ENCODE data around the gene ZNF12.

ZNF12 gene

DNA sequence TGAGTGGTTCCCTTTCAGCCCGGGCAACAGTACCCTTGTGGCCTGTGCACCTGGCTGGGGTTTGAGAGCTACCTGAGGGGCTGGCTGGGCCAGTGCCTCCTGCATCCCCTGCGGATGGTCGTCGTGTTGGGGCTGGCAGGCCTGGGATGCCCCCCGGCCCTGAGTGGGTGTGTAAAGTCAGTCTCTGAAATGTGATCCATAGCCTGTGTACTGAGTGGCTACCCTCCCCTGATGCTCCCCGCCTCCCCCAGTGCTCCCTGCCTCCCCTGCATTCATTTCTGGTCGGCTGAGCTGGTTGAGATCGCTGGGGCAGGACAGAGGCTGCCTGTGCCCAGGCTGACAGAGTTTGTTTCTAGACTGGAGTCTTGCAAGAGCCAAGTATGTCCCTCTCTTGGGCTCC is 60.3 kb downstream of the ZNF12 start:
- no peak for DNase-seq

DNA sequence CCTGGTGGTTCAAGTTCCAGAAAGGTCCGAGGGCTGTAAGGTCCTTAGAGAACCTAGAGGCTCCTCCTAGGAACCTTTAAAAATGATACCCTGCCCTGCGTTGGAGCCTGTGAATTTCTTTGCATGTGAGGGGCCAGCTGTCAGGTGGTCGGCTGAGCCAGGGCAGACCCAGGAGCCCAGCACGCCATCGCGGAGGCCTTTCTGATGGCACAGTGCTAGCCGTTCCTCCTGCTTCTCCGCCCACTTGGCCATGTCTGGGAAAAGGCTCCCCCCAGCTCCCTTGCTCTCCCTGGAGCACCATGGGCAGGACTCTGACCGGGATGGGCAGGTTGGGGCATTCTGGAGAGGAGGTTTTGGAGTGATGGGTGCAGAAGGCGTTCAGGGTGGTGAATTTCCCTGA is 62.0 kb downstream of the ZNF12 start:
- no peak for DNase-seq

DNA sequence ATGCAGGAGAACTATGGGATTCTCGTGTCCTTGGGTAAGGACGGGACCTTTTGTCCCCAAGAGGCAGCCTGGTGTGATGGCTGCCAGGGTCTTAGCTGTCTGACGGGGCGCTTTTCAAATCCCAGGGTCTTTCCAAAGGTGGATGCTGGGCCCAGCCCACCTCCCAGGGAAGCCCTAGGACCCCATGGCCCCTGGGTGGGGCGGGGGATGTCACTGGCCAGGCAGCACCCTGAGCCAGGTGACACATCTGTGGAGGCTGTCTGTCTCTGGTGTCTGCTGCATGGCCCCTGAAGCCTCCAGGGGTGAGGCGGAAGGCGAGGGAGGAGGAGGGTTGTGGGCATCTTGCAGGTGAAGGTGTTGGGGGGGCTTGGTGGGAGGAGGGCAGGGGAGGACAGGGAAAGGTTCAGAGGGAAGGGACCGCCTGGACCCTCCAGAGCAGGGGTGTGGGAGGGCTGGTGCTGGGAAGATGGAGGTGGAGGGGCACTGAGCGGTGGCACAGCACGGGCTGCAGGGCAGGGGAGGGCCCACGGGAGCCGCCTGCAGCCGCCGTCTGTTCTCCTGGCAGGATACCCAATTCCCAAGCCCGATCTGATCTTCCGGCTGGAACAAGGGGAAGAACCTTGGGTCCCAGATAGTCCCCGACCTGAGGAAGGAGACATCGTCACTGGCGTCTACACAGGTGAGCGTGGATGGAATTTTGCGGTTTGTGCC is 62.7 kb downstream of the ZNF12 start:
- no peak for DNase-seq

DNA sequence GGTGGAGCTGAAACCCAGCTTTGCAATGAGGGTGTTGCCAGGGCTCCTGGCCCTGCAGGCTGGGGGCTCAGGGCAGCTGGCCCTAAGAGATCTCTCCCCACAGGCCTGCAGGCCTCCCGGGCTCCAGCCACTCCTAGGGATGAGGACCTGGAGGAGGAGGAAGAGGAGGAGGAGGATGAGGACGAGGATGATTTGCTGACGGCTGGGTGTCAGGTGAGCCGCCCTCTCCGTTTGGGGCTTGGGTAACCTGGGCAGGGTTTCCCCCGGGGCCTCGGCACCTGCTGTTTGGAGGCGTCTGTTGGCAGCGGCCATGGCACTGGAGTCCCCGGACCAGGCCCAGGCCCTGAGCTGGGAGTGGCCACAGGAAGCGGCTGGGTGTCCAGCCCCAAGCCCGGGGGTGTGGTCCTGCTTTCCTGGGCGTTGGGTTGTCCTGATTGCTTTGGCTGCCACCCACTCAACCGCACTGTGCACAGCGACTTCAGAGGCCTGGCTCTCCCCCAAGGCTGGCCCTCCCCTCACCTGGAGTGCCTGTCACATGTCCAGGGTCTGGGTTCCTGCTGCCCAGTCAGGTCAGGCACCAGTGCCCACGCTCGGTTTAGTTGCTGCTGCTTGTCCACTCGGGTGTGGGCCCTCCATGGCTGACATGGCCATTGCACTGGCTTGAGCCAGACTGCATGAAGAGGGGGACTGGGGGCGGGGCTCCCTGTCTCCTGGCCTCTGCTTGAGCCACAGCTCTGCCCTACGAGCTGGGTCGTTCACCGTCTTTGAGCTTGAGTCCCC is 63.7 kb downstream of the ZNF12 start:
- no peak for DNase-seq

DNA sequence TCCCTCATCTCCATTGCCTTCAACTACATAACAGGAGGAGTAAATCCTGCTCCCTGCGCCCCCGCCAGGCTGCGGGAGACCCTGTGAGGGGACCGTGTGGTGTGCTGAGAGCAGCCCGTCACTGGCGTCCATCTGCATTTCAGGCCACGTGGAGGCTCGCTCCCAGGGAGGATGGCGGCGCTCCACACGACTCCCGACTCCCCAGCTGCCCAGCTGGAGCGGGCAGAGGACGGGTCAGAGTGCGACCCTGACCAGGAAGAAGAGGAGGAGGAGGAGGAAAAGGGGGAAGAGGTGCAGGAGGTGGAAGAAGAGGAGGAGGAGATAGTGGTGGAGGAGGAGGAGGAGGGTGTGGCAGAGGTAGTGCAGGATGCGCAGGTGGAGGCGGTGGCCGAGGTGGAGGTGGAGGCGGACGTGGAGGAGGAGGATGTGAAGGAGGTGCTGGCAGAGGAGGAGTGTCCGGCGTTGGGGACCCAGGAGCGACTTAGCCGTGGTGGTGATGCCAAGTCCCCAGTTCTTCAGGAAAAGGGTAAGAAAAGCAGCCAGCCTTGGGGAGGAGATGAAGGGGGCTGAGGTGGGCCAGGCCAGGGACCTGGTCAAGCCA is 64.4 kb downstream of the ZNF12 start:
- DNase-seq: no peak

DNA sequence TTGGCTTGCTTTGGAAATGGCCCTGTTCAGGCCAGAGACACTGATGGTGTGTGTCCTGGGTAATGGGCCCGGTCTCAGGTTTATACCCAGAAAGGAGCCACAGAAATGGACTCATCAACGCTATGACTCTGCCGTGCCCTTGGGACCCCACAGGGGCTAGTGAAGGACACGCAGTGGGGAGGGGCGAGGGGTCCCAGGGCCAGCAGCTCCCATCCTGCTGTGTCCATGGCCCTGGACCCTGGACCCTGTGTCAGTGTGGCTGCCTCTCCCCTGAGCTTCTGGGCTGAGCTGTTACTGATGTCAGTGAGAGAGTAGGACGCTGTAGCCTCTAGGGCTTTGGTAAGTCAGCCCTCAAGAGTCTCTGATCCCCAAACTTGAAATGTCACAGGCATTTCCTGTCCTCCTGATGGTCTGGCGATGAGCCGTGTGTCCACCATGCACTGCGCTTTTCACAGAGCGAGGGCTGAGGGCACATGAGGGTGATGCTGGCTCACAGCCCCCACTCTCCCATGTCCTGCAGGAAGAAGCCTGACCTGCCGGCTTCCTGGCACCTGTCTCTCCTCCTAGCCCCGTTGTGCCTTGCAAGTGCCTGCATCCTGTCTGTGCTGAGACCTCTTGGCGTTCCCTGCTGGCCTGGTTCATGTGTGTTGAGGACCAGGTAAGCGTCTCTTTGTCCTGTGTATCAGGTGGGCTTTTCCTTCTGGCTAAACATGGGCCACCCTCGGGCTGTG is 65.3 kb downstream of the ZNF12 start:
- DNase-seq: no peak

DNA sequence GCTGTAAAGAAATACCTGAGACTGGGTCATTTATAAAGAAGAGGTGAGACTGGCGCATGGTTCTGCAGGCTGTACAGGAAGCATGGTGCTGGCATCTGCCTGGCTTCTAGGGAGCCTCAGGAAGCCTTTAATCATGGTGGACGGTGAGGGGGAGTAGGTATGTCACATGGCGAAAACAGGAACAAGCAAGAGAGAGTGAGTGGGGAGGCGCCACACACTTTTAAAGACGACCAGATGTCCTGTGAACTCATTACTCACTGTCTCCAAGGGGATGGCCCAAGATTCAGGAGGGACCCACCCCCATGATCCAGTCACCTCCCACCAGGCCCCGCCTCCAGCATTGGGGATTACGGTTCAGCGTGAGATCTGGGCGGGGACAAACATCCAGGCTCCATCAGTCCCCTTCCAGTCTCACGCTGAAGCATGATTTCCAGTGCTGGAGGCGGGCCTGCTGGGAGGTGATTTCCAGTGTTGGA is 66.5 kb downstream of the ZNF12 start:
- DNase-seq: peak; percentile 36

DNA sequence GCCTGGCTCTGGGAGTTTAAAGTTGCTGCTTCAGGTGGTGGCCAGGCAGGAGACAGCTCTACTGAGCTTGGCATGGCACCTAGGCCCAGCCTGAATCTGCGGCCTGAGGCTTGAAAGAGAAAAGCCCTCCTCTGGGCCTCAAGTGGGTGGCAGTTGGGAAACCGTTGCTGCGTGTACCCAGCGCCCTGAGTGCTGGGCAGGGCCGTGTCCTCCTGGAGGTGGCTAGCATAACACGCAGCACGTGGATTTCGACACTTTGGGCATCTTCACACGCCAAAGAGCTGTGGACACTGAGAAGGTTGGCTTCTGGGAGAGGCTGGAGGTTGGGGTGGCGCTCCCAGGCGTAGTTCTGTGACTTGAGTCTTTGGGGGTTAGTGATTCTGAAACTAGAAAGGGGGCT is 67.1 kb downstream of the ZNF12 start:
- no peak for DNase-seq

DNA sequence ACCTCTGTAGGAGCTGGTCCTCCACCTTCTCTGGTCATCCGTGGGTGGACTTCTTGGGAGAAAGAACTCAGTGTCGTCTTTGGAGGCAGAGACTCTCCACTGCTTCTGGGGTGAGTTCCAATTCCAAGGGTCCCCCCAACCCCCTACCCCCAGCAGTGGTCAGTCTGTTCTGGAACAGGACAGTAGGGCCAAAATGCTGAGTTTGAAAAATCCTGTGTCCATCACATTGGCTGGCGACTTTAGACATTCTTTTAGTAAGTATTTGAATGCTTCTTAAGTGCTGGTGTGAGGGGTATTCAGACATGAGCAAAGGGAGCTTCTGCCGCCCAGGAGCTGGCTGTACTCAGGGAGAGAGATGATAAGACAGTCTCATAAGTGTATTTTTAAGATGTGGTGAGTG is 67.7 kb downstream of the ZNF12 start:
- no peak for DNase-seq

All from EL (cell line).